ENCODE results near the gene NOVA2.
A peak's percentile ranks its signal among the peaks of the same experiment; 100 is the strongest.

NOVA2 gene

GRCh38 chr19:46016426-46017094 is 42.9 kb upstream of the NOVA2 start:
- Histone ChIP-seq H3K9me3 (ENCODE audit: control insufficient read depth in 2 of 2, low read length in 2 of 2) (no peaks in the 10 kb centered on the region), H3K27me3 (ENCODE audit: control insufficient read depth in 1 of 2, insufficient read depth in 2 of 2, low read length in 2 of 2) (peaks cover 19 to 26% of the 10 kb centered on the region in 2 donors), H3K4me1 (ENCODE audit: control insufficient read depth, insufficient read depth, low read length) (peaks cover 20% of the 10 kb centered on the region), H3K27ac (ENCODE audit: low read length) (no peak overlapping the region), H3K4me3 (ENCODE audit: low read length in 2 of 2) (peak overlapping the region; percentile 89 to 90), H3K36me3 (ENCODE audit: control insufficient read depth in 2 of 2, insufficient read depth in 2 of 2, low read length in 2 of 2) (peaks cover 0 to 3% of the 10 kb centered on the region in 2 donors), H3K9ac (ENCODE audit: low read length in 2 of 2) (peak overlapping the region; percentile 21 to 37)

- H3K4me3 ChIP-seq (ENCODE audit: low read length in 2 of 2) = peak overlapping the region; percentile 89 to 90
- H3K36me3 ChIP-seq (ENCODE audit: control insufficient read depth in 2 of 2, insufficient read depth in 2 of 2, low read length in 2 of 2) = peaks cover 0 to 3% of the 10 kb centered on the region in 2 donors
- H3K9ac ChIP-seq (ENCODE audit: low read length in 2 of 2) = peak overlapping the region in 1 of 2 donors; percentile 37
- no peak overlapping the region for H3K27ac ChIP-seq (ENCODE audit: low read length)
- H3K9me3 ChIP-seq (ENCODE audit: control insufficient read depth in 2 of 2, low read length in 2 of 2) = no peaks in the 10 kb centered on the region
- peaks cover 20% of the 10 kb centered on the region for H3K4me1 ChIP-seq (ENCODE audit: control insufficient read depth, insufficient read depth, low read length)
- peaks cover 20 to 28% of the 10 kb centered on the region in 2 donors for H3K27me3 ChIP-seq (ENCODE audit: control insufficient read depth in 1 of 2, insufficient read depth in 2 of 2, low read length in 2 of 2)
These were observed 42.2 kb upstream of the NOVA2 start for GRCh38 chr19:46015687-46016425.

- Histone ChIP-seq H3K27me3 (ENCODE audit: control insufficient read depth in 1 of 2, insufficient read depth in 2 of 2, low read length in 2 of 2) (peaks cover 20 to 28% of the 10 kb centered on the region in 2 donors), H3K9me3 (ENCODE audit: control insufficient read depth in 2 of 2, low read length in 2 of 2) (no peaks in the 10 kb centered on the region), H3K4me1 (ENCODE audit: control insufficient read depth, insufficient read depth, low read length) (peaks cover 20% of the 10 kb centered on the region), H3K27ac (ENCODE audit: low read length) (no peak overlapping the region), H3K9ac (ENCODE audit: low read length in 2 of 2) (no peak overlapping the region), H3K4me3 (ENCODE audit: low read length in 2 of 2) (peak overlapping the region in 1 of 2 donors; percentile 89), H3K36me3 (ENCODE audit: control insufficient read depth in 2 of 2, insufficient read depth in 2 of 2, low read length in 2 of 2) (peaks cover 0 to 6% of the 10 kb centered on the region in 2 donors)
These were observed 41.4 kb upstream of the NOVA2 start for GRCh38 chr19:46014941-46015686.

GRCh38 chr19:46014534-46014933 is 40.9 kb upstream of the NOVA2 start:
- Histone ChIP-seq H3K36me3 (ENCODE audit: control insufficient read depth in 2 of 2, insufficient read depth in 2 of 2, low read length in 2 of 2) (peaks cover 0 to 6% of the 10 kb centered on the region in 2 donors), H3K4me3 (ENCODE audit: low read length in 2 of 2) (peak overlapping the region in 1 of 2 donors; percentile 54), H3K4me1 (ENCODE audit: control insufficient read depth, insufficient read depth, low read length) (peaks cover 20% of the 10 kb centered on the region), H3K9ac (ENCODE audit: low read length in 2 of 2) (no peak overlapping the region), H3K9me3 (ENCODE audit: control insufficient read depth in 2 of 2, low read length in 2 of 2) (no peaks in the 10 kb centered on the region), H3K27ac (ENCODE audit: low read length) (no peak overlapping the region), H3K27me3 (ENCODE audit: control insufficient read depth in 1 of 2, insufficient read depth in 2 of 2, low read length in 2 of 2) (peaks cover 20 to 28% of the 10 kb centered on the region in 2 donors)

GRCh38 chr19:46009530-46010510 is 36.2 kb upstream of the NOVA2 start:
- Histone ChIP-seq H3K36me3 (ENCODE audit: control insufficient read depth in 2 of 2, insufficient read depth in 2 of 2, low read length in 2 of 2) (peaks cover 0 to 8% of the 10 kb centered on the region in 2 donors), H3K9ac (ENCODE audit: low read length in 2 of 2) (no peak overlapping the region), H3K27ac (ENCODE audit: low read length) (no peak overlapping the region), H3K4me3 (ENCODE audit: low read length in 2 of 2) (no peak overlapping the region), H3K4me1 (ENCODE audit: control insufficient read depth, insufficient read depth, low read length) (peaks cover 4% of the 10 kb centered on the region), H3K27me3 (ENCODE audit: control insufficient read depth in 1 of 2, insufficient read depth in 2 of 2, low read length in 2 of 2) (peaks cover 12 to 16% of the 10 kb centered on the region in 2 donors), H3K9me3 (ENCODE audit: control insufficient read depth in 2 of 2, low read length in 2 of 2) (no peaks in the 10 kb centered on the region)

- H3K9me3 ChIP-seq (ENCODE audit: control insufficient read depth in 2 of 2, low read length in 2 of 2) = no peaks in the 10 kb centered on the region
- peaks cover 0 to 2% of the 10 kb centered on the region in 2 donors for H3K27me3 ChIP-seq (ENCODE audit: control insufficient read depth in 1 of 2, insufficient read depth in 2 of 2, low read length in 2 of 2)
- H3K4me1 ChIP-seq (ENCODE audit: control insufficient read depth, insufficient read depth, low read length) = no peaks in the 10 kb centered on the region
- H3K27ac ChIP-seq (ENCODE audit: low read length) = no peak overlapping the region
- H3K4me3 ChIP-seq (ENCODE audit: low read length in 2 of 2) = no peak overlapping the region
- H3K9ac ChIP-seq (ENCODE audit: low read length in 2 of 2) = no peak overlapping the region
- peaks cover 0 to 8% of the 10 kb centered on the region in 2 donors for H3K36me3 ChIP-seq (ENCODE audit: control insufficient read depth in 2 of 2, insufficient read depth in 2 of 2, low read length in 2 of 2)
These were observed 32.7 kb upstream of the NOVA2 start for GRCh38 chr19:46006411-46006810.

GRCh38 chr19:46002678-46003275 is 29.1 kb upstream of the NOVA2 start:
- Histone ChIP-seq H3K36me3 (ENCODE audit: control insufficient read depth in 2 of 2, insufficient read depth in 2 of 2, low read length in 2 of 2) (peaks cover 0 to 4% of the 10 kb centered on the region in 2 donors), H3K4me3 (ENCODE audit: low read length in 2 of 2) (no peak overlapping the region), H3K9me3 (ENCODE audit: control insufficient read depth in 2 of 2, low read length in 2 of 2) (no peaks in the 10 kb centered on the region), H3K27ac (ENCODE audit: low read length) (no peak overlapping the region), H3K9ac (ENCODE audit: low read length in 2 of 2) (no peak overlapping the region), H3K4me1 (ENCODE audit: control insufficient read depth, insufficient read depth, low read length) (peaks cover 4% of the 10 kb centered on the region), H3K27me3 (ENCODE audit: control insufficient read depth in 1 of 2, insufficient read depth in 2 of 2, low read length in 2 of 2) (peaks cover 12 to 15% of the 10 kb centered on the region in 2 donors)

GRCh38 chr19:46000491-46001246 is 27.0 kb upstream of the NOVA2 start:
- no peaks in the 10 kb centered on the region for H3K9me3 ChIP-seq (ENCODE audit: control insufficient read depth in 2 of 2, low read length in 2 of 2)
- no peak overlapping the region for H3K27ac ChIP-seq (ENCODE audit: low read length)
- H3K27me3 ChIP-seq (ENCODE audit: control insufficient read depth in 1 of 2, insufficient read depth in 2 of 2, low read length in 2 of 2) = peaks cover 12 to 13% of the 10 kb centered on the region in 2 donors
- H3K4me3 ChIP-seq (ENCODE audit: low read length in 2 of 2) = no peak overlapping the region
- peaks cover 14% of the 10 kb centered on the region for H3K4me1 ChIP-seq (ENCODE audit: control insufficient read depth, insufficient read depth, low read length)
- peaks cover 0 to 4% of the 10 kb centered on the region in 2 donors for H3K36me3 ChIP-seq (ENCODE audit: control insufficient read depth in 2 of 2, insufficient read depth in 2 of 2, low read length in 2 of 2)
- H3K9ac ChIP-seq (ENCODE audit: low read length in 2 of 2) = no peak overlapping the region

GRCh38 chr19:45999653-46000121 is 26.0 kb upstream of the NOVA2 start:
- Histone ChIP-seq H3K27me3 (ENCODE audit: control insufficient read depth in 1 of 2, insufficient read depth in 2 of 2, low read length in 2 of 2) (peaks cover 12 to 13% of the 10 kb centered on the region in 2 donors), H3K4me3 (ENCODE audit: low read length in 2 of 2) (no peak overlapping the region), H3K27ac (ENCODE audit: low read length) (no peak overlapping the region), H3K9me3 (ENCODE audit: control insufficient read depth in 2 of 2, low read length in 2 of 2) (no peaks in the 10 kb centered on the region), H3K36me3 (ENCODE audit: control insufficient read depth in 2 of 2, insufficient read depth in 2 of 2, low read length in 2 of 2) (peaks cover 0 to 4% of the 10 kb centered on the region in 2 donors), H3K4me1 (ENCODE audit: control insufficient read depth, insufficient read depth, low read length) (peaks cover 17% of the 10 kb centered on the region), H3K9ac (ENCODE audit: low read length in 2 of 2) (no peak overlapping the region)
